ENCODE measurements around the gene TUBA8.

GRCh38 chr22:18133452-18133851 is 22.8 kb downstream of the TUBA8 start:
- TF ChIP-seq CTCF (IDR thresholded peaks at IDR 0.05) (no peak), POLR2A (IDR thresholded peaks at IDR 0.05) (no peak)

Data from thyroid gland (tissue), 4 donors.